ENCODE data around the gene CD79B.
"Not testable (repeated sequence)": the region's sequence is repeated elsewhere in the genome, so short reads cannot be mapped to it uniquely, and the experiment has no call there.

The CD79B gene

DNA sequence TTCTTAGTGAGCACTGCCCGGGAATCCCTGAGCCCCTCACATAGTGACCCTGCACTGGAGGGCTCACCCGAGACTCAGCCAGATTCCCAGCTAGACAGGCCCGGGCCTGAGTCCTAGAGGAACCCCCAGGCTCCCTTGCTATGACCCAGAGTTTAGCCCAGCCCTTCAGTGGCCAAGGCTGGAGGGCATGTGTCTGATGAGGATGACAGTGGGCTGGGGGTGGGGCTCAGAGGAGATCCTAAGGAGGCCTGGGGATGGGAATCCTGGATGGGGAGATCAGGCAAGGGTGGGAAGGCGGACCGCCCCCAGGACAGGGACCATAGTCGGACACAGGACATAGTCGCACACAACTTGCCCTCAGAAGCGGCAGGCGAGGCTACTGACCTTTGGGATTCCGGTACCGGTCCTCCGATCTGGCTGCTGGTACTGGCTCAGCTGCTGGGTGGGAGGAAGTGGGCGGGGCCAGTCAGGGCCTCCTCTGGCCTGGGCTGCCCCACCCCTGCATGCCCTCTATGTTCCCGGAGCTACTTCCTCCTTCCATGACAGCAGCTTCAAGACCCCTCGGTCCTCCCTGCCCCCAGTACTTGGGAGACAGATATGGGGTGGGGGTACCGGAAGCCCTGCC lies 1.1 kb downstream of the CD79B start:
- peak in 1 of 14 donors; percentile 7 for DNase-seq

DNA sequence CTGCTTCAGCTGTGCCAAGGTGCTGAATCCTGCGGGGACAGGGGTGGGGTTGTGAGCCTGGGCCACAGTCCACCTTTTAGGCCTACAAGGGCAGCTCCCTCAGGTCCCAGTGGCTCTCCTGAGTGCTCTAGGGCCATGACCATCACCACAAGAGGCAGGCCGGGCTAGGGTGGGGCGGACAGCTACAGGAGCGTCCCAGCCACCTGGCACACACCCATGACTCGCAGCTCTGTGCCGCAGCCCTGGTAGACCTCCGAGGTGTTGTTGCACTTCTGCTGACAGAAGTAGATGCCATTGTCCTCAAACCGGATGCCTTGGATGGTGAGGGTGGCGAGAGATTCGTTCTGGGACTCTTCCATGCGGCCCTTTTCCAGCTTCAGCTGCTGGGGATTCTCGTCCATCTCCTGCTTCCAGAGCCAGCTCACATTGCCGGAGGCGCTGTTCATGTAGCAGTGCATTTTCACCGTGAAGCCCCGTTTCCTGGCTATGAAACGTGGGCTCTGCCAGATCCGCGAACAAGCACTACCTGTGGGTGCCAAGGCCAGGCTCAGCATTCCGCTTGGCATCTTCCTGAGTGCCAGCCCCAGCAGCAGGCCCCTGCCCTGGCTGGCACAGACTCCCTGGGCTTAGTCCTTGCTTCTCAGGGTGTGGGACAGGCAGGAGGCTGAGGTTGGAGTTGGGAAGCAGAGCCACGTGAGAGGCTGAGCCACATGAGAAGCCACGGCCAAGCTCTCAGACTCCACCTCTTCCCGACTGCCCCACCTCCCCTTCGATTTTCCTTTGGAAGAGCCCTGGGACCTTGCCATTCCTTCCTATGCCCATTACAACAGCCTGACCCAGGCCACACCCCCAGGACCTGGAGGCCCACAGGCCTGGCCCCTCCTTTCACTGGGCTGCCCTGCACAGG lies 2.0 kb downstream of the CD79B start:
- DNase-seq: peak in 1 of 14 donors; percentile 44

DNA sequence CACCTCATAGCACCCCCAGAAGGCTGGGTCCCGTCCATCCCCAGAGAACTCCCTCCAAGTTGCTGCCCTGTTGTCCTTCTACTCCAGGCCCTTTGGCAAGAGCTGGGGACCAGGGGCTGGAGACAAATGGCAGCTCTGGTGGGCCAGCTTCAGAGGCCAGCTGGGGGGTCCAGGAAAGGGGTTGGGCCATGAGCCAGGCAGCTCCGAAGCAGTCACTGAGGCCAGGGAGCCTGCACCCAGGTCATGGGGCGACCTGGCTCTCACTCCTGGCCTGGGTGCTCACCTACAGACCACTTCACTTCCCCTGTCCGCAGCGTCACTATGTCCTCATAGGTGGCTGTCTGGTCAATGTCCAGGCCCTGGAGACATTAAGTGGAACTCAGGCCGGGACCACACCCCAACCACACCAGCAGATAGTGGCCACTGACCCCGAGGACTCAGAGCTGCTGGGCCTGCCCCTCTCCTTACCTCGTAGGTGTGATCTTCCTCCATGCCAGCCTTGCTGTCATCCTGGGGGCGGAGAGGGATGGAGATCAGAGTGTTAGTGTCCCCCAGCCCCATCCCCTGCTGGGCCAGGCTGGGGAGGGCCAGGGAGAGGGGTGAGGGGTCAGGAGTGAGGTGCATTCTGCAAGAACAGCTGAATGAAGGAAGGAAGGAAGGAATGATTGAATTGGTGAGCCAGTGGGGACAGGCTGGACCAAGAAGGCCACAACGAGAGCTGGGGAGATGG lies 3.0 kb downstream of the CD79B start:
- no peak for DNase-seq

DNA sequence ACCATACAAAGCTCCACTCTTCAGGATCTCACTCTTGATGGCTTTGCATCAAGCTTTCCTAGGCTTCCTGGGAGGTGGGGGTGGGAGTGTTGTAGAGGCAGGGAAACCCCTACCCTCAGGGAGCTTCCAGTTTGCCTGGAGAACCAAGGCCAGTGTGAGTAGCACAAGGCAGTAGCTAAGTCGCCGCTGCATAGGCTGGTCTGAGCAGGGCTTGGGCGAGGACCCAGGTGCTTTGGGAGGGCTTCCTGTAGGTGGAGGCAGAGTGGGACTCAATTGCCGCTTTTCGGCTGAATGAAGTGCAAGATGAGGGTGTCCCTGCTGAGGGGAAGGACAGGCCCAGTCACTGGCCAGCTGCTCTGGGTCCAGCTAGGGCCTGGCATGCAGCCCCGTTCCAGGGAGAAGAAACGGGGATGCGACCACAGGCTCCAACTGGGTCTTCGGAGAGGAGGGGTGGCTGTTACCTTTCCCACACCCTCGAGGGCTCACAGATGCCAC lies 3.9 kb downstream of the CD79B start:
- no peak for DNase-seq

DNA sequence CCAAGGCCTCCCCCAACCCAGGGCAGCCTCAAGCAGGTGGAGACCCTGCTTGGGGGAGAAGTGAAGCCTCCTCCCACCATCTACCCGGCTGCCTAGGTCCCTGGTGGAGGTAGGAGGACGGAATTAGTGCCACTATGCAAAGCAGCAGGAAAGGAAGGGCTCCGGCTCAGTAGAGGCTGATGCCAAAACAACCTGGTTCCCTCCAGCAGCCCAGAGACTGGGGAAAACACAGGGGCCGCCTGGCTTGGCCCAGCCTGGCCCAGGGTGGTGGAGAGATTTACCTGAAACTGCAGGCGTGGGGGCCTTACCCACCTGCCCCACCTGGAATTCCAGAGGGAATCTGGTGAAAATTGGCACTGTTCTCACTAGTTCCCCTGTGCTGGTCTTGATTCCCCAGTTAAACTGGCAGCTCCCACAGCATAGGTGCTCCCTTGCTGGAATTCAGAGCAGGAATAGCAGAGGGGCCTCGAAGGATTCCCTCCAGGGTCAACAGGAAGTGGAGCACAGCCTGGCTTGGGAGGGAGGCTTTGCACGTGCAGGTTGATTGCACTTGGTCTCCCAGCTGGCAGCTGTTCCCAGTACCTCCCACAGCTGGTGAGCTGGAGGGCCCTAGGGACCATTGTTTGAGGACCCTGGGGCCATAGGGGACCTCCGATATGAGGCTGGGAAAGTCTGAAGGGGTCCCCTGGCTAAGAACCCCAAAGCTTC lies 4.5 kb downstream of the CD79B start:
- no peak for DNase-seq

DNA sequence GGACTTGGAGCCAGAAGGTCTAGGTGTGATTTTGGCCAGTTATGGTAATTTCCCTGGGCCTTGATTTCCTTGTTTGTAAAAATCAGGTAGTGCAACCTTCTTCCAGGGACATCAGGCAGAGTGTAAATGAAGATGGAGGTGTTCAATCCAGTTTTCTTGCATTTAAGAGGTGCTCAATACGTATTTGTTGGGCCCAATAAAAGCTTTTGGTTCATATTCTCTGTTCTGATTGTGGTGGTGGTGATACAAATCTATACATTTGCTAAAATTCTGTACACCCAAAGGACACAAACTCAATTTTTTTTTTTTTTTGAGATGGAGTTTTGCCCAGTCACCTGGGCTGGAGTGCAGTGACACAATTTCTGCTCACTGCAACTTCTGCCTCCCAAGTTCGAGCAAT lies 6.0 kb downstream of the CD79B start:
- DNase-seq: no peak

DNA sequence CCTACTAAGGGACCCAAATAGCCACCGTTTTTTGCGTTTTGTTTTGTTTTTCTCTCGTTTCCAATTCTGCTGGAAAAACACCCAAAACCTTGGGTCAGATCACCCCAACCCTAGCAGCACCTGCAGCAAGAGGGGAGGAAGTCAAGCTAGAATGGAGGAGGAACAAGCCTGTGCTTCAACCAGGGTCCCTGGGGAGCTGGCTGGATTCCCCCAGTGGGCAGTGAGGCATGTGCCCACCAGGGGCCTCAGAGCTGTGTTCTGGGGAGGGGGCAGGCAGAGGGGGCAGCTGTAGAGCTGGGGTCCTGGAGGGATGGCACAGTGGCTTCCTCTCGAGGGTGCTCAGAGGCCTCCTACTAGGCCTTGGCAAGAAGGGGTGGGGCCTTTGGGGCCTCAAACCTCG lies 6.5 kb downstream of the CD79B start:
- no peak for DNase-seq

DNA sequence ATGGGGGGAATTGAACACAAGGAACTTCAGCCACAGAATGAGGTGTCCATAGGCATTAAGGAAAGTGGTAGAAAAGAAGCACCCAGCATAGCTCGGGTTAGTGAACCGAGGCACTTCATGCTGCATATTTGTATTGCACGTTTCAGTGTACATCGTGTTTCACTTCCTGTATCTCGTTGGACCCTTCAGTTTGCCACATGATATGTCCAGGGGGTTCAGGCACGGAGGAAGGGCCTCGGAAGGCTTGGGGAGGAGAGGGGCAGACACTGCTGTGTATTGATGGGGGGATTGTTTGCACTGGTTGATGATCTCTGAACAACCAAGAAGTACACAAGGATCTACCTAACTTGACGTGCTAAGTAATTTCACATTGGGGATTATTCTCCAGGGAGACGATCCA lies 9.7 kb downstream of the CD79B start:
- DNase-seq: not testable (repeated sequence)

DNA sequence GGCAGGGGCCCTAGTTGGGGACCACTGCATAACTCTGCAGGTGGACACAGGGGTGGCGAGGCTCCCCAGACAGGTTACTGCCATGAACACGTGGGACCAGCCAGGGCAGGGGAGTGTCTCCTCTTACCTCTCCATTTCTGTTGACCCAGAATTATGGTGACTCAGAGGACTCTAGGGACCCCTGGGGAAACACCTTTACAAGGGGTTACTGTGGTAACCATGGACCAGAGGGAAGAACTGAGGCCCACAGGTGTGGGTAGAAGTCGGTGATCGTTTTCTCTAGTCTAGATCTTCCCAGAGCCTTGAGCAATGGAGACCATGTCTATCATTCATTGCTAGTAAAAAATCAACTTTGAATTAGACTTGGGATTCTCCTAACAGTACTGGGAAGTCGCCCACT lies 11.4 kb downstream of the CD79B start:
- DNase-seq: not testable (repeated sequence)

DNA sequence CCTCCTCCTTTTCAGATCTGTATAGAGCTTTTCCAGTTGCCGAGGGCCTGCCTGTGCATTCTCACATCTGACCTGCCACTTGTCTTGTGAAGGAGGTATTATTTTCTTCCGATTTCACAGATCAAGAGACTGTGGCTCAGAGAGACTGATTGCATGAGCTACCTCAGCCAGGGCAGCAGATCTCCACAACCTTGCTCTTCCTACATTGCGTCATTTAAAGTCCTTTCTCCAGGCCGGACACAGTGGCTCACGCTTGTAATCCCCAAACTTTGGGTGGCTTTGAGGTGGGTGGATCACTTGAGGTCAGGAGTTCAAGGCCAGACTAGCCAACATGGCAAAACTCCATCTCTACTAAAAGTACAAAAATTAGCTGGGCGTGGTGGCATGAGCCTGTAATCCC lies 12.1 kb downstream of the CD79B start:
- DNase-seq: not testable (repeated sequence)

DNA sequence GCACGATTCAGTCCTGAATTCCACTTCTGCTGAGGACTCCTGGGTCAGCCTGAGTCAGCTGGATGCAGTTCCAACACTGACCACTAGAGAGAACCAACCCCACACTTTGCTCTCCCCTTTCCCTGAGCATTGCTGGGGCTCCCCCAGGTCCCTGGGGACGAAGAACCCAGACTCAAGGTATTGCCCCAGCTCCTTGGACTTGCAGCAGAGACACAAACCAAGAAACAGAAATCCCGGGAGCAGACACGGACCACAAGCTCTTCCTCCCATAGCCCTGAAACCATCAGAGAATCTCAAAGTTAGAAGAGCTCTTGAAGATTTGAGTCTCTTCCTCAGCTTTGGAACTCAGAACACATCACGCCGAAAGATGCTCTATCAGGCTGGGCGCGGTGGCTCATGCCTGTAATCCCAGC lies 12.8 kb downstream of the CD79B start:
- peak in 8 of 14 donors; percentile 2 to 39 (median 8) for DNase-seq

DNA sequence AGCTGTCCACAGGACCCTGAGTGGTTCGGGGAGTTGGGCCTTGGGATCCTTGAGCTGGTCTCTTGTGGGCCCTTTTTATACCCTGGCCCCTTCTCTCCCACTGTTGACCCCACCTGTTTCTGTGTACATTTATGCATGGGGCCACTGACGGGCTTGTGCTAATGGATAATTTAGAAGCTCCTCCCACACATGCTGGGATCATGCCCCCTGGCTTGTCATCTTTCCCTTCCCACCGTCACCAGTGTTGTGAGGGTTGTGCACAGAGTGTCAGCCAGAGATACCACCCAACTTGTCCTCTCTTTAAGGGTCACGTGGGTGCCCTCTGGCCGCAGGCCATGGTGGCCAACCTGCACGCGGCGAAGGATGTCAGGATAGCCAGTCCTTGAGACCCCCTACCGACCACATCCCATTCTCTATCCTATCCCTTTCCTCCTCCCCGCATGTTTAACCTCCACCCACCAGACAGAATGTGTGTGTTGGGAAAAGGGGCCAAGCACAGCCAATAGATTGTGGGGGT lies 13.3 kb downstream of the CD79B start, which contains the start of gene GH1:
GH1 (minus strand) TSS at position 51 of the 517 bp plus-strand sequence. CDS start 63 bp downstream, outside the sequence.
- DNase-seq: not testable (repeated sequence)

DNA sequence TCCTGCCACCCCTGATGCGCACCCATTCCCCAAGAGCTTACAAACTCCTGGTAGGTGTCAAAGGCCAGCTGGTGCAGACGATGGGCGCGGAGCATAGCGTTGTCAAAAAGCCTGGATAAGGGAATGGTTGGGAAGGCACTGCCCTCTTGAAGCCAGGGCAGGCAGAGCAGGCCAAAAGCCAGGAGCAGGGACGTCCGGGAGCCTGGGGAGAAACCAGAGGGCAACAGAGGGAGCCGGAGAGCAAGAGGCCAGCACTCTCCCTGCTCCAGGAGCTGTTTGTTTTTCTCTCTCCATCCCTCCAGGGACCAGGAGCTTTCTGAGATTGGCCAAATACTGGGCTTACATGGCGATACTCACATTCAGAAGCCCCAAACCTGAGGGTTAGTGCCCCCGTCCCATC lies 13.8 kb downstream of the CD79B start:
- no peak for DNase-seq

DNA sequence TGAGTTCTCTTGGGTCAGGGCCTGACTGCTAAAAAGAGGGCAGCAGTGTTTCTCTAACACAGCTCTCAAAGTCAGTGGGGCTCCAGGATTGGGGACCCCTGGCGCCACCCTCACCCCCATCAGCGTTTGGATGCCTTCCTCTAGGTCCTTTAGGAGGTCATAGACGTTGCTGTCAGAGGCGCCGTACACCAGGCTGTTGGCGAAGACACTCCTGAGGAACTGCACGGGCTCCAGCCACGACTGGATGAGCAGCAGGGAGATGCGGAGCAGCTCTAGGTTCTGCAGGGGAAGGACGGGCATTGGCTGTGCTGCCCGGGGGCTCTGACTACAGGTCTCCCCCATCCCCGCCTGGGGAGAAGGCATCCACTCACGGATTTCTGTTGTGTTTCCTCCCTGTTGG lies 14.5 kb downstream of the CD79B start:
- DNase-seq: no peak

DNA sequence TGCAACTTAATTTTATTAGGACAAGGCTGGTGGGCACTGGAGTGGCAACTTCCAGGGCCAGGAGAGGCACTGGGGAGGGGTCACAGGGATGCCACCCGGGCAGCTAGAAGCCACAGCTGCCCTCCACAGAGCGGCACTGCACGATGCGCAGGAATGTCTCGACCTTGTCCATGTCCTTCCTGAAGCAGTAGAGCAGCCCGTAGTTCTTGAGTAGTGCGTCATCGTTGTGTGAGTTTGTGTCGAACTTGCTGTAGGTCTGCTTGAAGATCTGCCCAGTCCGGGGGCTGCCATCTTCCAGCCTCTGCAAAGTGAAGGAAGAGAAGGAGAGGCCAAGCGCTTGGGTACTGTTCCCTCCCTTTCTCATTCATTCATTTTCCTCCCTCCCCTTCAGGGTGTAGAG lies 14.9 kb downstream of the CD79B start:
- DNase-seq: not testable (repeated sequence)

DNA sequence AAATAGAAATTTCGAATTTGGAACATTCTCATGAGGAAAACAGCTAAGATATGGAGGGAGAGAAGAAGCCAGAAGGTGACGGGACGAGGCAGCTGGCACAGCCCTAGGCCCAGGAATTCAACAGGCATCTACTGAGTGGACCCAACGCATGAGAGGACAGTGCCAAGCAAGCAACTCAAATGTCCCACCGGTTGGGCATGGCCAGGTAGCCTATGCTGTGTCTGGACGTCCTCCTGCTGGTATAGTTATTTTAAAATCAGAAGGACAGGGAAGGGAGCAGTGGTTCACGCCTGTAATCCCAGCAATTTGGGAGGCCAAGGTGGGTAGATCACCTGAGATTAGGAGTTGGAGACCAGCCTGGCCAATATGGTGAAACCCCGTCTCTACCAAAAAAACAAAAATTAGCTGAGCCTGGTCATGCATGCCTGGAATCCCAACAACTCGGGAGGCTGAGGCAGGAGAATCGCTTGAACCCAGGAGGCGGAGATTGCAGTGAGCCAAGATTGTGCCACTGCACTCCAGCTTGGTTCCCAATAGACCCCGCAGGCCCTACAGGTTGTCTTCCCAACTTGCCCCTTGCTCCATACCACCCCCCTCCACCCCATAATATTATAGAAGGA lies 15.5 kb downstream of the CD79B start:
- no peak for DNase-seq

DNA sequence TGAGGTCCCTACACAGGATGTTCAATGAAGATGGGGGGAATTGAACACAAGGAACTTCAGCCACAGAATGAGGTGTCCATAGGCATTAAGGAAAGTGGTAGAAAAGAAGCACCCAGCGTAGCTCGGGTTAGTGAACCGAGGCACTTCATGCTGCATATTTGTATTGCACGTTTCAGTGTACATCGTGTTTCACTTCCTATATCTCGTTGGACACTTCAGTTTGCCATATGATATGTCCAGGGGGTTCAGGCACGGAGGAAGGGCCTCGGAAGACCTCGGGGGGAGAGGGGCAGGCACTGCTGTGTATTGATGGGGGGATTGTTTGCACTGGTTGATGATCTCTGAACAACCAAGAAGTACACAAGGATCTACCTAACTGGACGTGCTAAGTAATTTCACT lies 16.4 kb downstream of the CD79B start:
- not testable (repeated sequence) for DNase-seq

DNA sequence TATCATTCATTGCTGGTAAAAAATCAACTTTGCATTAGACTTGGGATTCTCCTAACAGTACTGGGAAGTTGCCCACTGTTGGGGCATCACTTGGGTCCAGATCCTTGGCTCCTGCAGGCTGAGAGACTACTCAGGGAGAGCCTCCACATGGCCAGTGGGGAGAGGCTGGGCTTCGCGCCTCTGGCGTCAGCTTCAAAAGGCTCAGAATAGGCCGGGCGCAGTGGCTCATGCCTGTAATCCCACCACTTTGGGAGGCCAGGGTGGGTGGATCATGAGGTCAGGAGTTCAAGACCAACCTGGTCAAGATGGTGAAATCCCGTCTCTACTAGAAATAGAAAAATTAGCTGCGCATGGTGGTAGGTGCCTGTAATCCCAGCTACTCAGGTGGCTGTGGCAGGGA lies 17.7 kb downstream of the CD79B start:
- DNase-seq: no peak

DNA sequence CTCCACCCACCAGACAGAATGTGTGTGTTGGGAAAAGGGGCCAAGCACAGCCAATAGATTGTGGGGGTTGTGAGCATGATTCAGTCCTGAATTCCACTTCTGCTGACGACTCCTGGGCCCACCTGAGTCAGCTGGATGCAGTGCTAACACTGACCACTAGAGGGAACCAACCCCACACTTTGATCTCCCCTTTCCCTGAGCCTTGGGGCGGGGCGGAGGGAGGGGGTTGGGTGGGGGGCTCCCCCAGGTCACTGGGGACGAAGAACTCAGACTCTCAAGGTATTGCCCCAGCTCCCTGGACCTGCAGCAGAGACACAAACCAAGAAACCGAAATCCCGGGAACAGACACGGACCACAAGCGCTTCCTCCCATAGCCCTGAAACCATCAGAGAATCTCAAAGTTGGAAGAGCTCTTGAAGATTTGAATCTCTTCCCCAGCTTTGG lies 20.5 kb downstream of the CD79B start:
- peak in 3 of 14 donors; percentile 1 to 13 (median 5) for DNase-seq

DNA sequence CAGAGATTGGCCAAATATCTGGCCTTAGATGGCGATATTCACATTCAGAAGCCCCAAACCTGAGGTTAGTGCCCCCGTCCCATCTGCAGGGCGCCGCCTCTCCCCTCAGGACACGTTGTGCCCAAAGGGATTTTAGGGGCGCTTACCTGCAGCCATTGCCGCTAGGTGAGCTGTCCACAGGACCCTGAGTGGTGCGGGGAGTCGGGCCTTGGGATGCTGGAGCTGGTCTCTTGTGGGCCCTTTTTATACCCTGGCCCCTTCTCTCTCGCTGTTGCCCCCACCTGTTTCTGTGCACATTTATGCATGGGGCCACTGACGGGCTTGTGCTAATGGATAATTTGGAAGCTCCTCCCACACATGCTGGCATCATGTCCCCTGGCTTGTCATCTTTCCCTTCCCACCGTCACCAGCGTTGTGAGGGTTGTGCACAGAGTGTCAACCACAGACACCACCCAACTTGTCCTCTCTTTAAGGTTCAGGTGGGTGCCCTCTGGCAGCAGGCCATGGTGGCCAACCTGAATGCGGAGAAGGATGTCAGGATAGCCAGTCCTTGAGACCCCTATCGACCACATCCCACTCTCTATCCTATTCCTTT lies 21.0 kb downstream of the CD79B start, which contains the start of gene CSHL1:
CSHL1 (minus strand) TSS at position 218 of the 595 bp plus-strand sequence; CDS start at position 156, 62 bp downstream.
- DNase-seq: no peak

DNA sequence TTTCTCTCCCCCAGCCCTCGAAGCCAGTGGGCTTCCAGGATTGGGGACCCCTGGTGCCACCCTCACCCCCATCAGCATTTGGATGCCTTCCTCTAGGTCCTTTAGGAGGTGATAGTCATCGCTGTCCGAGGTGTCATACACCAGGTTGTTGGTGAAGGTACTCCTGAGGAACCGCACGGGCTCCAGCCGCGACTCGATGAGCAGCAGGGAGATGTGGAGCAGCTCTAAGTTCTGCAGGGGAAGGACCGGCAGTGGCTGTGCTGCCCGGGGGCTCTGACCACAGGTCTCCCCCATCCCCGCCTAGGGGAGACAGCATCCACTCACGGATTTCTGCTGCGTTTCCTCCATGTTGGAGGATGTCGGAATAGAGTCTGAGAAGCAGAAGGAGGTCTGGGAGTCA lies 22.0 kb downstream of the CD79B start:
- no peak for DNase-seq

All from C1 segment of cervical spinal cord (tissue), 14 donors.